ENCODE data around the gene EPN2.
A peak's percentile ranks its signal among the peaks of the same experiment; 100 is the strongest.

Gene EPN2

GRCh38 chr17:19299866-19300265, 62.7 kb downstream of the EPN2 start:
- peak overlapping the region; percentile 34 for H3K27ac ChIP-seq

GRCh38 chr17:19301274-19301951, 64.2 kb downstream of the EPN2 start:
- no peak overlapping the region for H2AFZ ChIP-seq
- no peak overlapping the region for H3K4me2 ChIP-seq (ENCODE audit: low read length)
- no peak overlapping the region for H3K4me3 ChIP-seq (ENCODE audit: low read depth, low read length)
- peaks cover 70% of the 10 kb centered on the region for H3K4me1 ChIP-seq
- no peaks in the 10 kb centered on the region for H3K27me3 ChIP-seq (ENCODE audit: control insufficient read depth, insufficient read depth, low read length)
- no peaks in the 10 kb centered on the region for H3K9me3 ChIP-seq (ENCODE audit: control insufficient read depth, low read length)
- no peak overlapping the region for H3K9ac ChIP-seq
- no peaks in the 10 kb centered on the region for H3K36me3 ChIP-seq (ENCODE audit: control insufficient read depth, insufficient read depth, low read length)
- peaks cover 32% of the 10 kb centered on the region for H3K79me2 ChIP-seq
- peak overlapping the region; percentile 95 for H3K27ac ChIP-seq
- TF ChIP-seq CTCF (IDR thresholded peaks at IDR 0.05), result no peak

More at GRCh38 chr17:19299866-19300265, 62.7 kb downstream of the EPN2 start:
- TF ChIP-seq CTCF (IDR thresholded peaks at IDR 0.05), result no peak
- no peaks in the 10 kb centered on the region for H3K36me3 ChIP-seq (ENCODE audit: control insufficient read depth, insufficient read depth, low read length)
- peaks cover 78% of the 10 kb centered on the region for H3K4me1 ChIP-seq
- H3K4me3 ChIP-seq (ENCODE audit: low read depth, low read length), result no peak overlapping the region
- H3K9ac ChIP-seq, result no peak overlapping the region
- H3K4me2 ChIP-seq (ENCODE audit: low read length), result no peak overlapping the region
- H2AFZ ChIP-seq, result no peak overlapping the region
- no peaks in the 10 kb centered on the region for H3K27me3 ChIP-seq (ENCODE audit: control insufficient read depth, insufficient read depth, low read length)
- H3K9me3 ChIP-seq (ENCODE audit: control insufficient read depth, low read length), result no peaks in the 10 kb centered on the region
- H3K79me2 ChIP-seq, result peaks cover 26% of the 10 kb centered on the region

GRCh38 chr17:19301973-19302372, 64.8 kb downstream of the EPN2 start:
- TF ChIP-seq CTCF (IDR thresholded peaks at IDR 0.05), result no peak
- no peaks in the 10 kb centered on the region for H3K36me3 ChIP-seq (ENCODE audit: control insufficient read depth, insufficient read depth, low read length)
- no peak overlapping the region for H3K9ac ChIP-seq
- no peaks in the 10 kb centered on the region for H3K9me3 ChIP-seq (ENCODE audit: control insufficient read depth, low read length)
- no peak overlapping the region for H2AFZ ChIP-seq
- no peaks in the 10 kb centered on the region for H3K27me3 ChIP-seq (ENCODE audit: control insufficient read depth, insufficient read depth, low read length)
- no peak overlapping the region for H3K4me2 ChIP-seq (ENCODE audit: low read length)
- H3K27ac ChIP-seq, result peak overlapping the region; percentile 95
- H3K4me1 ChIP-seq, result peaks cover 64% of the 10 kb centered on the region
- no peak overlapping the region for H3K4me3 ChIP-seq (ENCODE audit: low read depth, low read length)
- peaks cover 28% of the 10 kb centered on the region for H3K79me2 ChIP-seq

GRCh38 chr17:19302791-19303331, 65.7 kb downstream of the EPN2 start:
- peaks cover 58% of the 10 kb centered on the region for H3K4me1 ChIP-seq
- H2AFZ ChIP-seq, result peak overlapping the region; percentile 63
- TF ChIP-seq CTCF (IDR thresholded peaks at IDR 0.05), result no peak
- H3K79me2 ChIP-seq, result peaks cover 28% of the 10 kb centered on the region
- H3K27me3 ChIP-seq (ENCODE audit: control insufficient read depth, insufficient read depth, low read length), result no peaks in the 10 kb centered on the region
- peak overlapping the region; percentile 39 for H3K4me2 ChIP-seq (ENCODE audit: low read length)
- H3K4me3 ChIP-seq (ENCODE audit: low read depth, low read length), result no peak overlapping the region
- no peaks in the 10 kb centered on the region for H3K36me3 ChIP-seq (ENCODE audit: control insufficient read depth, insufficient read depth, low read length)
- H3K27ac ChIP-seq, result peak overlapping the region; percentile 95
- no peaks in the 10 kb centered on the region for H3K9me3 ChIP-seq (ENCODE audit: control insufficient read depth, low read length)
- H3K9ac ChIP-seq, result peak overlapping the region; percentile 13

GRCh38 chr17:19303367-19303776, 66.2 kb downstream of the EPN2 start:
- Histone ChIP-seq H3K27me3 (ENCODE audit: control insufficient read depth, insufficient read depth, low read length) (no peaks in the 10 kb centered on the region), H3K36me3 (ENCODE audit: control insufficient read depth, insufficient read depth, low read length) (no peaks in the 10 kb centered on the region), H3K9ac (peak overlapping the region; percentile 13), H3K4me1 (peaks cover 58% of the 10 kb centered on the region), H3K27ac (peak overlapping the region; percentile 95), H2AFZ (peak overlapping the region; percentile 63), H3K79me2 (peaks cover 28% of the 10 kb centered on the region), H3K4me2 (ENCODE audit: low read length) (peak overlapping the region; percentile 39), H3K9me3 (ENCODE audit: control insufficient read depth, low read length) (no peaks in the 10 kb centered on the region), H3K4me3 (ENCODE audit: low read depth, low read length) (no peak overlapping the region)
- TF ChIP-seq CTCF (IDR thresholded peaks at IDR 0.05), result peak; percentile 35

Data from parathyroid adenoma (tissue), 2 donors.